NK-92 treated with Interleukin-12 subunit alpha and Interleukin-12 subunit beta, amount 100 ng/mL, for 24 hours (cell line): ENCODE measurements around the gene DPYD.

Experiments
- DNase-seq: peaks from one replicate; lab custom pipeline; 2025; lab: John Stamatoyannopoulos, UW

DPYD gene

DNA sequence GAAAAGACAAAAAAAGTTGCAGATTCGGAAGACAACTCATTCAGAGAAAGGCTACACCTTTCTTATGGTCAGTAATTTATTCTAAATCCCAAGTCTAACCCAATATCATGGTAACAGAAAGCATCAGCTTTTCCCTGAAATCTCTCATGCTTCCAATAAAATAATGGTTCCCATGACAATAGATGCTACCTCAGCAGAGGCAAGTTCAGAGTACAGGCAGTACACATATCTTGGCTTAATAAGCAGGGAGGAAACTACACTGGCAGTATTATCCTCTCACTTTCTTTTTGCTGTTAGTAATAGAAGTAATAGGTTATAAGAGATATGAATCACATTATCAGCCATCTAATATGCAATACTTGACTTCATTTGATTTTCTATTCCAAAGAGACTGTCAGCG is 137.1 kb downstream of the DPYD start:
- no peak for DNase-seq

DNA sequence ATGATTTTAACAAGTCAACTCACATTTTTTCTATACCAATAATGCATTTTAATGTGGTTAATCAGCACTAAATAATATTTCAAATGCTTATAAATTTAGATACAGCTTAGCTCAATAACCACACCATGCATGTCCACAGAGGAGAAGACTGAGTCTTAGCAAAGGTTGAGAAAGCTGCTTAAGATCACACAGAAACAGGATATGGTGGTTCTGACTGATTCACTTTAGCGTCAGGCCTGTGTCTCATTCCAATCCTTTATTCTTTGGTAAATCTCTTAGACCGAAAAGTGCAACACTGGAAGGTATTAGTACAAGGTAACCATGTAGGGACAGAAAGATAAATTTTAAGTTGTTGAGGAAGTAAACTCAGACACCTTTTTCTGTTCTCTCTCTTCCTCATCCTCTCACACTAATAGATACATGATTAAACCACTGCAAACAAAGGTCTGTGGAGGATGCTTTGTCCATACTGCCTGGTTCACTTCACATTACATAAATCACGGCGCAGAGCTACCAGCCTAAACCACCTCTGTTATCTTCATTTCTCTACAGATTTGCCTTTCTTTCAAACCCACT is 139.0 kb downstream of the DPYD start:
- DNase-seq: no peak

DNA sequence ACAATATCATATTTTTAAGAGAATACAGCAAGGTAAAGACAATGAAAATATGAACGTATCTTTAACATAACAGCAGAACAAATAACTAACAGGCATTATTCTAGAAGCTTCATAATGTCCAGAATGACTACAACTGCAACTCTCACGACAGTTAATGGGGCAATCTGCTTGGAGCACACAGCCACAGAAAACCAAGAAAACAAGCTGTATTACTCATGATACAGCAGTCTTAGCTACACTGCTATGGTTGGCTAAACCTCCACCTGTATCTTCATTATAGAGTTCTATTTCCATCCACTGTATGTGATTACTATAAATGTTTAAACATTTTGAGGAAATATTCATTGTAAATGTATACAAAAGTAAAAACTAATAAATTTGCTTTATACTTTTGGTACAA is 139.9 kb downstream of the DPYD start:
- no peak for DNase-seq

DNA sequence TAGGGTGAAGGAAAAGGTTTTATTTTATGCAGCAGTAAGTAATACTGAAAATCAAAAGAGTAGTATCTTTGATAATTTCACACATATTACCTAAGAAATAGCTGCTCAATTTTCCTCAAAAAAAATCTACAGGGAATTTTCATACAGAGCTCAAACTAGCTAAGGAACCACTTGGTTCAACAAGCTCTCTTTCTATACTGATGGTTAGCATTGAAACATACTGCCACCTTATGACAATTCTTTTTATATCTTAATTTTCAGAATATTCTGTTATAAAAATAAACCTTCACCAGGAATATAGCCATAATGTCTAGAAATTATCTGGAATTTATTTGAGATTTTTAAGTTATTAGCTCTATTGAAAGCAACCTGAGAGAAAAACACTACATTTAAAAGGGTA is 142.1 kb downstream of the DPYD start:
- no peak for DNase-seq

DNA sequence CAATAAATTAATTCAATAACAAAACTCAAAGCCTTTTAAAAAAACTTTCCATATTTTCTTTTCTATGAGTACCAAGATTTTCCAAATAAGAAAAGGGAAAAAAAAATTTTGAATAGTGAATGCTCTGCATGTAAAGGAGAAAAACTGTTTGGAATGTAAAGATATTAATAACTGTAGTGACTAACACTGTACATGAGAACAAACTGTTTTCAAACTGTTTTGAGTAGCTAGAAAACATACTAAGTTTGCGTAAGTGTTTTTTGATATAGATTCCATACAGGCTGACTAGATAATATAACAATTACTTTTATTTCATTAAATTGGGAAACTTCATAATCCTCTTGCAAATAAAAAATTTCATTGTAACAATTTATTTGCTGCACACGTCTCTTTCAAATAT is 150.5 kb downstream of the DPYD start:
- DNase-seq: no peak

DNA sequence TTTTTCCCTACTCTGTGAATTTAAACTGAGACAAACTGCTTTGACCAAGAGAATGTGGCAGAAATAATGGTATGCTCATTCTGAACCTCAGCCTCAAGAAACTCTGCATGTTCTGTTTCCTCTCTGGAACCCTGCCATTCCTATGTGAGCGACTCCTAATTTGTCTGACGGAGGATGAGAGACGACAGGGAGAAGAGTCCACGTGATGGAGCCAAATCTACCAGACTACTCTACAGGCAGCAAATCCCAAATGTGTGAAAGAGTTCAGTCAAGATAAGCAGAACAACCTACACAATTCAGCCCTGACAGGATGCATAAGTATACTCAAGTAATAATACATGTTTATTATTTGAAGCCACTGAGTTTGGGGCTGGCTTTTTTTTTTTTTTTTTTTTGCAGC is 153.5 kb downstream of the DPYD start:
- DNase-seq: no peak

DNA sequence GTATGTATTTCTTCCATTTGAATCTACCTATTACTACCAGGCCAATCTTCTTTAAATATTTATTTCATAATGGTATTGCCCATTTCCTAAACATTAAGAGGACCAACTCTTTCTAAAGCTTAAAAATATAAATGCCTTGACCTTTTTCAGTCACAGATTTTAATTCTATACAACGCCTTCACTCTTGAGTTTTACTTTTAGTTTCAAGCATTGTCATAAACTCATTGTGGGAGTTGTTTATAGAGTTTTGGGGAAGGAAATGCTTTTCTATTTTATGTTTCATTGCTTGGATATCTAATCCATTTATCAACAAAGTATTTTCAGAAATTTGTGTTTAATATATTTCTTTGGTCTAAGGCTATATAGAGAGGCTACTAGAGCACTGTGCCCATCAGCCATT is 155.8 kb downstream of the DPYD start:
- DNase-seq: no peak

DNA sequence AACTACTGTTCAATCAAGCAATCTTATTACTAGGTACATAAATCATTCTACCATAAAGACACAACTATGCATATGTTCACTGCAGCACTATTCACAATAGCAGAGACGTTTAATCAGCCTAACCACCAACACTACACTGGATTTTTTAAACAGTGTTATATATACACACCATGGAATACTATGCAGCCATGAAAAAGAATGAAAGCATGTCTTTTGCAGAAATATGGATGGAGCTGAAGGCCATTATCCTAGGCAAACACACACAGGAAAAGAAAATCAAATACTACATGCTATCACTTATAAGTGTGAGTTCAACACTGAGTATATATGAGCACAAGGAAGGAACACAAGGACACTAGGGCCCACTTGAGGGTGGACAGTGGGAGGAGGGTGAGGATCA is 159.2 kb downstream of the DPYD start:
- DNase-seq: no peak

DNA sequence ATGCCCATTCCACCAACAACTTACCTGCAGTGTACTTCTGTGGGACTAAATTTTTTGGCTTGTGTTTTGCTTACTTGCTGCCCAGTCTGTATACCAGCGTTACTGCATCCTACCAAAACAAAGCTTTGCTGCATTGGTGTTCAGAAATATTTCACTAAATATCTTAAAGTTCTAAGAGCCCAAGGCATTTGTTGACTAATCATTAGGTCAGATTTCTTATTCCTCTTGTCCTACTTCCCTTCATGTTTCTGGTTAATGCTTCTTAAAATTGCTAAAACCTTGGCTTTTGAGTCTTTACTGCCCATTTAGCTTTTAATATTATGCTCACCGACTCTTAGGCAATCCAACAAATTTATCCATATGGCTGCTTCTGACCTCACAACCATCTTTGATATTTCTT is 161.8 kb downstream of the DPYD start:
- no peak for DNase-seq

DNA sequence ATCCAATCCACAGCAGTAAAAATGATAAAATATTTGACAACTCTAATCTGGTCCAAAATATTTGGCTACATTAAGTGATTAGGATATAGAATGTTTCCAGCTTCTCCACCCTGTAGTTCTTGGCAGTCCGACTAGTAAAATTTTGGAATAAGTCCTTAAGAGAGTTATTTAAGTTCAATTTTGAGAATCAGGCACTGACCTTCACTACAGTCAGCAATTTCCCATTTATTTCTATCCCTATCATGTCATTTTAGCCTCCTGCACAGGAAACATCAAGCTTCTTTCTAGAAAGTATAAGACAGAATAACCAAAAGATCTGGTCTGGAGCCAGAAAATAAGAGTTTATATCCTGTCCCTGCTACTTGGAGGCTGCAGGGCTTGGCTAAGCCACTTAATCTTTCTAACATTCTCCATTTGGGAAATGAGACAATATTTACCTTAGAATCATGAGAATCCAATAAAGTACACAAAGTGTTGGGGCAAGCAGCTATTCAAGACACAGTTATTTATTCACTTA is 162.2 kb downstream of the DPYD start:
- DNase-seq: no peak

DNA sequence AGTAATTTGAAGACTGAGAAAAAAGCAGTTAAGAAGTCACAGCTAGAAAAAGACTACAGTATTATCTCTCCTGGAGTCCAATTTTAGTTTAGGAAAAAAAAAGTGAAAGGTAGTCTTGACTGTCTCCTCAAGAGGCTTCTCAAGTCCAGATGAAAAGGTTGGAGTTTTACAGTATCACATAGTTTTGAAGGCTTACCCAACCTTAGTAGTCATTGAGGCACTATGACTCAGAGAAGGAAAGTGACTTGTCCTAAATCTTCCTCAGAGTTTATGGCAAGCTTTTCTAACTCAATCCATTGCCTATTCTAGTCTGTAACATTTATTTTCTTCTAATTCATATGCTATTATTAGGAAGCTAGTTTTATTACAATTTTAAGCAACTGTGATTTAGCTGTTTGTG is 174.9 kb downstream of the DPYD start:
- DNase-seq: no peak

DNA sequence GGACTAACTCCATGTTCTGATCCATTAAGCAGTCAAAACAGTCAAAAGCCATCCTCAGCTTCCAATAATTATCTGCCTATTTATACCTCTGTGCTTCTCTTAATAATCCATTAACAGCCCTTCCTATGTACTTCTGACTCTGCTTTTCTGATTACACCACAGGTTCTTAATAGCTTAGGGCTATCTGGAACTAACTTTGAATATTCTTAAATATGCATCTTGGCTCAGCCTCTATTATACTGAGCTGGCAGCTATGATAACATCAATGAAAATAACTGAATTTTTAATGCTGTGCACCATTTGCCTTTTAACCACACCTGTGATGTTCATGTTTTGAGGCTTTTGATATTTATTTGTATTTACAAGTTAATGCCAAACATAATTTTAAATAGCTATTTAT is 175.9 kb downstream of the DPYD start:
- no peak for DNase-seq

DNA sequence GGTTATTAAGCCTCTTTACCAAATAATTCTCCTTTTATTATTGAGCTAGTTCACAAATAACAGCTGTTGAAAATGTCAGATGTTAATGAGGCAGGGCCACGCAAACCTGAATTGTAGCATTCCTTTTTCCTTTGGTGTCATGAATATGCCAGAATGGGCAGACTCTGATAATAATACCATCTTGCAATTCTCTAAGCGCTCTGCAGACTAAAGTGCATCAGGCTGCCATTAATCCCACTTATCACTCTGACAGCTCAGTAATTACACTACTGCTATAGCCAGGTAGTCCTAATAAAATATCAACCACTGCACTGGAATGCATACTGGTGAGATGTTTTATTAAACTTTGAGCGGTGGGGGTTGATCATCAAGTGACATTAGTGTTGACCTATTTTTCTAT is 177.7 kb downstream of the DPYD start:
- DNase-seq: no peak

DNA sequence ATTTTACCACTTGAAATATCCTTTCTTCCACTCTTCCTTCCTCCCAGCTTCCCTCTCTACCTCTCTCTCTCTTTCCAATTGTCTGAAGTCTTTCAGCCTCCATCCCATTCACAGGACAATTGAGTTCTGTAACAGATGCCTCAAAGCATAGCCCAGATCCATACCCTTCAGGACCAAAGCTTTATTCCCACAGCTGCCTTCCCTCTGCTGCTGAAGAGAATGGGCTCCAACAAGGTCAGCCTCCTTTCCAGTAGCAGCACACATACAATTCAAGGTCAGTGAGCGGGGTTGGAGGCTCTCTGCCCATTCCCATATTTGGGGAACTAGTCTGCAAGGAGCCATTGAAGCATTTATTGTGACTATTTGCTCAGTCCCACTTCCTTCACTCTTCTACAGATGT is 179.9 kb downstream of the DPYD start:
- no peak for DNase-seq

DNA sequence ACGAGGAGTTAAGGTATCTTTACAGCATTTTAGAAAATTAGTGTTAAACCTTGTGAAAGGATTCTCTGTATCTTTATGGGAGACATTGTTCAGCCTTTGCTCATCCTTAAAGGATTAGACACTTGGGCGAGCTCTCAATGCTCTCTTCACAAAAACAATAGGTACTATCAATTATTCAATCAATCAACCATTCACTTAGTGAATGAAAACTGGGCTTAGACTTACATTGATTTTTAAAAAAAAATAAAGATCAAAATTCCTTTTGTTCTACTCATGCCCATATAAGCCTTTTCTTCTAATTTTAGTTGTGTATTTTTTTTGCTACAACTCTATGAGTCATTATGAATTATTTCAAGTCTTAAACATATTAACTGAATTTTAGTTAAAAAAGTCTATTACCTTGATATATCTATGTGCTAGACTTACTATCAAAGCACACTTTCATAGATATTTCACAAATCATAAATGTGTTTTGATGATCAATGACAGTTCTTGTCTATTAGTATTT is 181.2 kb downstream of the DPYD start:
- no peak for DNase-seq

DNA sequence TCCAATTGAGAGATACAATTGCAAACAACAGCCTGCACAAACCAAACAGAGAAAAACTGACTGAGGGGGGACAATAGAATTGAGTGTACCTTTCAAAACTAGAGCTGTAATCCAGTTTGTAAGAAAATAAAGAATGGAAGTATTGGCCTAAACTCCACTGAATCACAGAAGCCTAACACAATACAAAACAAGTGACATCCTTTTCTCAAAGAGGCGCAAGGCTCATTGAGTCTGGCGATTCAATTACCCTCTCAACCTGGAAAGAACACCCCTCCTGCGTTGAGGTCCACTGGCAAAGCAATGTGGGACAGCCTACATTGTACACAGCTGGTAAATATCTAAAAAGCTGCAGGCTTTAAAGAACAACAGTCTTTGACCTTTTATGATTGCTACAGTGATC is 182.6 kb downstream of the DPYD start:
- DNase-seq: no peak

DNA sequence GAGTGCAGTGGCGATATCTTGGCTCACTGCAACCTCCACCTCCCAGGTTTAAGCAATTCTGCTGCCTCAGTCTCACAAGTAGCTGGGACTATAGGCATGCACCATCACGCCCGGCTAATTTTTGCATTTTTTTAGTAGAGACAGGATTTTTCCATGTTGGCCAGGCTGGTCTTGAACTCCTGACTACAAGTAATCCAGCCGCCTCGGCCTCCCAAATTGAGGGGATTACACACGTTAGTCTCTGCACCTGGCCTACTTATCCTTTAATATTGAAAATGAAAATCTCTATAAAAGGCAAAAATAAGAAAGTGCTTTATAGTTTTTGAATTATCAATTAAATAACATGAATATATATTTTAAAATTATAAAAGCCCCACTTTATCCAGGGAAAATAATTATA is 190.6 kb downstream of the DPYD start:
- DNase-seq: no peak

DNA sequence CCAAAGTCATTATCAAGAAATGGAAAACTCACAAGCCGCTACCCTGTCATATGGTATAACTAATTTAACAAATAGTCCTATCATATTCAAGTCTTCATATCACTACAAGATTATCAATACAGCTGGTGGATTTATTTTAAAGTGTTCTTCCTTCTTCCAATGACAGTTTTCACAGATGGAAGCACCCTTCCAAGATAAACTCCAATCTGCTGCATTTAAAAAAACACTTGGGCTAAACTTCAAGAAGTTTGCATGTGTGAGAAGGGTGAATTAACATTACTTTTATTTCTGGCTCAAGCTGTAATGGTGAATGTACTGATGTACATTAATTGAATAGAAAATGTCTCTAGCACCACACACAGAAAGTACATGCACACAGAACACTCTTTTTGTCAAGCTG is 192.4 kb downstream of the DPYD start:
- DNase-seq: no peak

DNA sequence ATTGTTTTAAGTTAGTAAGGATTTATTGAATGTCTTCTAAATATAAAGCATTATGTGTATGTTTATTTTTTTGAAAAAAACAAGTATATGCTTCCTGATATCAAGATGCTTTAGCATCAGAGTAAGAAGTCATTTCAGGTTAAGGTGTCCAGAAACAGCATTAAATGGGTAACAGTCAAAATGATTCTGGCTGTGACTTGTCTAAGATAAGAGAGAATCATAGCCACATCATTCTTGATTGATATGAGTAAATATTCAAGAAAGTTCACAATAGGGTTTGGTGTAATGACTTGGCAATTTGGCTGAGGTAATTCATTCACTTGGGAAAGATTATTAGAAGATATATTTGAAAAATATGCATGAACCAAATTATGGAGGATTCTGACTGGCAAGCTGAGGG is 193.8 kb downstream of the DPYD start:
- DNase-seq: no peak

DNA sequence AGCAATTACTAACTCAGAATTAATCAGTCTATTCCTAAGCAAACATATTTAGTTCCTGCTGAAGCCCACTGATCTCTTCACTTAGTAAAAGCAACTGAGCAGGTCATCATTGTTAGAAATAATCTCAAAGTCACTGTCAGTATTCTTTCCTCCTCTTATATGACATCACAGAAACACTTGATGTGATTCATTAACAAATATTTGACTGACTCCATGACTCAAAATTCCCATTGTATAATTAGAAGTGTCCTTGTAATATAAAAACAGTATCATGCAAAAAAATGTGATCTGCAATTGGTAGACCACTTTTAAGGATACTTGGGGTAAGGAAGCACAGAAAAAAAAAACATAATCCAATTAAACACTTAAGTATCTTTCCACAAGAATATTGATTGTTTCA is 194.4 kb downstream of the DPYD start:
- DNase-seq: no peak

DNA sequence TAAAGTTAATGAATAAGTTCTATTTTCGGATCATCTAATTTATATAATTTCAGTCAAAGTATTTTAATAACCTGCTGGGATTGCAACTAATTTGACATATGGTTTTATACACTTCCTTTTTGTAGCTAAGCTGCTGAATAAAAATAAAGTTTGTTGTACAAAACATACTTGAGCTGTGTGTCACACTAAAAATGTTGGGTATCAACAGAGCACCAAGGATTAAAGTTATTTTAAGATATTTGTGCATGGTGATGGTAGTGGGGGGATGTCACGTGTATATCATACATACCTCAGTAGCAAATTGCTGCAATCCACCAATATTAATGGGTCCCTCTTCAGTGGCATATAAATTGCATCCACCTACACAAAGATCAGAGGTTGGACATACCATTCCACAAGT is 199.6 kb downstream of the DPYD start:
- no peak for DNase-seq

DNA sequence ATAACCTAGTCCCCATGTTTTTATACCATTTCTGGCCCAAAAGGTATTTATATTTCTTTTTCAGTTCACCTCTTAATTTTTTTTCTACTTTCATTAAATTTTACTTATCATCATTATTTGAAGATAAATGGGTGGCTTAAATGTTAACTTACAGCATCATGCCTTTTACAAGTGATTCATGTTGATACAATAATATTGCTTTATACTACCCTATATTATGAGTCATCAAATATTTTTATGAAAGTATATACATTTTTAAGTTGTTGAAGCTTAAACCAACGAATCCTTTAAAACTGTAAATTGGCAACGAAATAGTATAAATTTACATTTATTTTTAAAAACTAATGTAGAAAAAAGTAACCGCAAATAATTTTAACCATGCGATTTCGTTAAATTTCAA is 207.9 kb downstream of the DPYD start:
- no peak for DNase-seq

DNA sequence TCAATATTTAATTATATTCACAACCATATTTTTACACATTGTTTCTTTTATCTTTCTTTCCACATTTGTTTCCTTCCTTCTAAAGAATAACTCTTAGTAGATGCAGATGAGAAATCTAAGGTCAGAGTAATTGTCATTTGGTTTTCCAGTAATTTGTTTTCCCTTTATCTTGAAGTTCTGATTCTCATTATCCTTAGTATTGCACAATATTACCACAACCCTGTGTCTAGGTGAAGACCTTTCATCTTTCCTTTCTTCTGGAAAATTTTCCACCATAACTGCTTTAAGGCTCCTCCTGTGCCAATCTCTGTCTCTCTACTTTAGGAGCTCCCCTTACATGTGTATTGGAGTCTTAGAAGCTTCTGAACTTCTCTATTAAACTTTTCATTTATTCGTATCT is 209.0 kb downstream of the DPYD start:
- no peak for DNase-seq

DNA sequence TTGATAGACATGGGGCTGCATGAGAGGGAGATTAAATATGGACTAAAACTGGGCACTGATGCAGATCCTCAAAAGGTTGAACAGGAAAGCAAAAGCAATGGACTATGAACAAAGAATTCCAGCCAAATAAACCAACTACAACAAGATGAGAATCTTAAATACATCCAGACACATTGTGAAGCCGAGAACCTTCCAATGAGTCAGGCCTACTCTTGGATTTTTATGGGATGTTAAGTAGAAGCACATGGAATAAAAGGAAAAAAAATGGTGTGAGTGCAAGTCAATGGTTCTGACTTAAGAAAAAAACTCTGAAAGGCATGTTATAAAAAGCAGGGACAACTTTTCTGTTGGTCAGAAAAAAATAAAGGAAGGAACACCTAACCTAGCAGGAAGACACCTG is 227.2 kb downstream of the DPYD start:
- DNase-seq: no peak

DNA sequence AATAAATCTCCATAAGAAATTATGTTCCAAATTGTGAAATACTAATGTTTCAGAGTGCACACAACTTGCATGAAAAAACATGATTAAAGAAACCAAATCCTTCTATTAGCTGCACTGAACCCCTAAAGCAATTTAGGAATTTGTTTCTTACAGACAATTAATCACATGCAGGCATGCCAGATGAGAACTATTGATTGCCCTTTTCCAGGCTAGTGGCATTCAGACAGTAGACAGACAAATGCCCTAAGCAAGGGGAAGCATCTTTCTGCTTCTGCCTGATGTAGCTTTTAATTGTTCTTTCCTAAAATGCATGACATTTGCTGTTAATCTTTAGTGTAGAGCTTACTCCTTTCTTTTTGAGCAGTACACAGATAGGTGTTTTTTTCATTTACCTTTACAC is 229.5 kb downstream of the DPYD start:
- DNase-seq: no peak
